ENCODE data around the gene DDX49.

GRCh38 chr19:18895824-18896341 is 23.6 kb upstream of the DDX49 start, which contains the start of gene CERS1:
- TF ChIP-seq CTCF (IDR thresholded peaks at IDR 0.05; ENCODE audit: insufficient read depth, low read length, poor library complexity, severe bottlenecking) (no peak), EZH2phosphoT487 (conservative IDR thresholded peaks at IDR 0.05; ENCODE audit: low read length) (no peak)
